Sigmoid colon (tissue), 4 donors: ENCODE measurements around the gene MOV10L1.

Source experiments
- CTCF ChIP-seq, 4 experiments: fragments of 450-650 bp in 3 of 4; fragments of 200-600 bp in 1 of 4; IDR thresholded peaks; one replicate each; pipeline ENCODE4 v1.5.1; 2016 to 2019; ENCODE audit warnings: antibody characterized with exemption in 4 of 4, mild to moderate bottlenecking in 3 of 4, moderate library complexity in 2 of 4
- POLR2AphosphoS5 ChIP-seq, 4 donors: sonication (generic); formaldehyde crosslinking; IDR thresholded peaks; one replicate each; pipeline ENCODE4 v1.6.1; 2017; ENCODE audit warnings: antibody characterized with exemption in 4 of 4

GRCh38 chr22:50167689-50168489, 78.1 kb downstream of the MOV10L1 start:
- TF ChIP-seq CTCF (IDR thresholded peaks at IDR 0.05), result no peak
- no peak for TF ChIP-seq POLR2AphosphoS5 (IDR thresholded peaks at IDR 0.05)
